SKM-1 (cell line): ENCODE results near the gene AP1S3.
"Not testable (repeated sequence)": the region's sequence is repeated elsewhere in the genome, so short reads cannot be mapped to it uniquely, and the experiment has no call there.

Experiments
- DNase-seq: peaks from one replicate; lab custom pipeline; 2025; ENCODE audit not compliant: unreplicated experiment; lab: John Stamatoyannopoulos, UW

AP1S3 gene

DNA sequence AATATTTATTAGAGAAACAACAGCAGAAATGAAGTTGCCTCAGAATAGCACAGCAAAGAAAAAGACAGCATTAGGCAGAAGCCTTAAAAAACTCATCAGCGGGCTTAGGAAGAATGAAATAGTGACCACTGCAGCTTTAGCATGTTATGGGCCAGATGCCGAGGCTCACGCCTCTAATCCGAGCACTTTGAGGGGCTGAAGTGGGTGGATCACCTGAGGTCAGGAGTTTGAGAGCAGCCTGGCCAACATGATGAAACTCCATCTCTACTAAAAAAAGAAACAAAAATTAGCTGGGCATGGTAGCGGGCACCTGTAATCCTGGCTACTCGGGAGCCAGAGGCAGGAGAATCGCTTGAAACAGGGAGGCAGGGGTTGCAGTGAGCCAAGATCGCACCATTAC, 32.4 kb downstream of the AP1S3 start:
- DNase-seq: no peak

DNA sequence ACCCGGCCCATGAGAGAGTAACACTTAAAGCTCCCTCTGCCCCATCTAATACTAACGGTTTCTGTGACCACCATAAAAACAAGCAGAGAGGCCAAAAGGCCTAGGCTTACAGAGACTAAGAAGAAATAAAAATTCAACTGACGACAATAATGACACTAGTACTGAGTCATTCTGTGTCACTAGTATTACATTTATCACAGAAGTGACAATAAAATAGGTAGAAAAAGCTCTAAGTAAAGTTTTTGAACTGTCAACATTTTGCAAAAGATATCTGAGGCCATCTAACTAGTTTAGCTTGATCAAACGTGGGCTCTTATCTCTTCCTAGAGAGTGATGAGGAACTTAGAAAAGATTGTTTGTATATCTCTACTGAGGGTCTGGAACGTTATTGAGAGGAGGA, 35.6 kb downstream of the AP1S3 start:
- DNase-seq: no peak

DNA sequence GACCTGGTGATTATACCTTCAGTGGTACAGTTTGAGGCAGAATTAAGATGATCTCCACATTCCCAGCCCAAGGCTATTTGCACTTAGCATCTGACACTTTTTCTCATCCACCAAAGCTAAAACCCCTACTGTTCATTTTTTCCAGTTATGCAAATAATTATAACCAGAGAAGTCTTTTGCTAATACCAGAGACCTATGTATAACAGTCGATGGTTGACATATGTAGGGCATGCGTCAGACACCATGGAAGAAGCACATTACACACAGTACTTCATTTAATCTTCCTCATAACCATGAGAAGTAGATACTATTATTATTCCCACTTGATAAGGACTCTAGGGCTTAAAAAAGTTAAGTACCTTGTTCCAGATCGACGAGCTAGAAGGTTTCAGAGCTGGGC, 36.5 kb downstream of the AP1S3 start:
- DNase-seq: no peak

DNA sequence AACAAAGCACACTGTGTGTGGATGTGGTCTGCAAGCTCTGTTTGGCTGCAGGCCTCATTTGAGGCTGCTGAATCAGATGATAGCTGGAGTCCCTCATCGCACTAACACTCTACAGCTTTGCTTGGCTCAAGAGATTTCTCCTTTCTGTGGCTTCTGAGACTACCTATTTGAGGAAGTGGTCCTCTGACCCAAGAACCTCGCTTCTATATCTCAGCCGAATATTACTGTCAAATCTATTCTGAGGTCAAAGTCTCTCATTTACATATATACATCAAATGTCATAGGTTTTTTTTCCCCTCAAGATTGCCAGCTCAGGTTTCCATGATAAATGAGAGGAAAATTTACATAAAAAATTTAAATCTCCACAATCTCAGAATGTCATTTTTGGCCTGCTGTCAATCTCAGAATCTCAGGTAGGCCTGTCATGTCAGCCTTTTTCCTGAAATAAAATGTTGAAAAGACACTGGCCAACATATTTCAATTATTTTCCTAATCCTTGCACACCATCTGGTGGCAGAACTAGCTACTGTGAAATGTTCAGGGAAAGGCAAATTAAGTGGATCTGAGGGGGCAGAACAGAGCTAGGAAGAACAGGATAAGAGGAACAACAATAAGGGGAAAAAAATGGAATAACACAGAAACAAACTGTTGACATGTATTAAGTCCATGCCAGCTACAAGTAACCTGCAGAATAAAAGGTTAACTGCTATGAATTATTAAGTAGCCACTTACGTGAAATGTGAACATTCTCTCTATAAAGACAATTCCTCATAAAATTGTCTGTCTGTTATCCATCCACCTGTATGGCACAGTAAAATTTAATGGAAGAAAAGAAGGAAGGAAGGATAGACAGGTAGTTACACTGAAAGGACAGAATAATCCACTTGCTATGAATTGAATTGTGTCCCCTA, 39.3 kb downstream of the AP1S3 start:
- DNase-seq: no peak

GRCh38 chr2:223797037-223797436, 40.3 kb downstream of the AP1S3 start:
- DNase-seq: no peak

DNA sequence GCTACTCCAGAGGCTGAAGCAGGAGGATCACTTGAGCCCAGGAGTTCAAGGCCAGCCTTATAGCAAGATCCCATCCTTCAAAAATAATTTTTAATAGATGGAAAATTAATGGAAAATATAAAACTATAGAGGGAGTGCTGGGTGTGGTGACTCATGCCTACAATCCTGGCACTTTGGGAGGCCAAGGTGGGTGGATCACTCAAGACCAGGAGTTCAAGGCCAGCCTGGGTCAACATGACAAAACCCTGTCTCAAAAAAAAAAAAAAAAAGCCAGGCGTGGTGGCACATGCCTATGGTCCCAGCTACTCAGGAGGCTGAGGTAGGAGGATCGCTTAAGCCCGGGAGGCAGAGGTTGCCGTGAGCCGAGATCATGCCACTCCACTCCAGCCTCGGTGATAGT, 48.0 kb downstream of the AP1S3 start:
- no peak for DNase-seq

DNA sequence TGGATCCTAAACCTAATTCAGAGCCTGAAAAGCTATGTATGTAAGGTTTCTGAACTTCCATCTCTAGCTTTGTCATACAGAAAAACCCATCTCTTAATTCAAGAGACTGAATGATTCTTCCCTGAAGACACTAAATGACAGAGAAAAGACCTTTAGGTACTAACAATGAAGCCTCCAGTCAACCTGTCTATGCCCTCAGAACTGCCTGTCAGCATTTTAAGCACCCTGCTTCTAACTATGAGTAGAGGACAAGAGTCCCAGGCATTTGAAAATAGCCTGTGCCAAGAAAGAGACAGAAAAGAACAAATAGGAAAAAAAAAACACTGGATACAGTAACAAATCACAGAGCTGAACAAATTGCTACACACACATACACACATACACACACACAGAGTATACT, 48.6 kb downstream of the AP1S3 start:
- no peak for DNase-seq

DNA sequence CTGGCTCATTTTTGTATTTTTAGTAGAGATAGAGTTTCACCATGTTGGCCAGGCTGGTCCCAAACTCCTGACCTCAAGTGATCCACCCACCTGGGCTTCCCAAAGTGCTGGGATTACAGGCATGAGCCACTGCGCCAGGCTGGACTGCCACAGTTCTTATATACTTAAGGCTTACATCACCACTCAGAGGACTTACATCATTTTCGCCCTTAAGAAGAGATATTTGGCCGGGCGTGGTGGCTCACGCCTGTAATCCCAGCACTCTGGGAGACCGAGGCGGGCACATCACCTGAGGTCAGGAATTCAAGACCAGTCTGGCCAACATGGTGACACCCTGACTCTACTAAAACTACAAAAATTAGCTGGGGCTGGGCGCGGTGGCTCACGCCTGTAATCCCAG, 49.3 kb downstream of the AP1S3 start:
- DNase-seq: not testable (repeated sequence)

DNA sequence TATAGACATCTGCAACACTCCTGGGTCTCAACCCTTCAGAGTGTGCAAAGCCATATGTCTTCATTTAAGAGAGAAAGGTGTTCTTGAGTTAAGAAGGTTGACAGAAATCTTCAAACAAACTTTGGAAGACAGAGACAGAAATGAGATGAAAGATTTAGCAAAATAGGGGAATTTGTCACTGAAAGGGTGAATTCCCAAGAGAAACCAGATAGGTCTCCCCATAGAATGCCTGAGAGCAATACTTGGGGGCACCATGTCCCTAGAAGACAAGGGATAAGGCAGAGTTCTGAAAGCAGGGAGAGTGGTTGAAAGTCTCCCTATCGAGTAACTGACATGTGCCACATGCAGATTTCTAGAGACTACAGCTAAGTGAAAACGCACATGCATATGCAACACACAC, 50.0 kb downstream of the AP1S3 start:
- no peak for DNase-seq

- DNase-seq: no peak
These were observed 50.4 kb downstream of the AP1S3 start for GRCh38 chr2:223786943-223787342.

DNA sequence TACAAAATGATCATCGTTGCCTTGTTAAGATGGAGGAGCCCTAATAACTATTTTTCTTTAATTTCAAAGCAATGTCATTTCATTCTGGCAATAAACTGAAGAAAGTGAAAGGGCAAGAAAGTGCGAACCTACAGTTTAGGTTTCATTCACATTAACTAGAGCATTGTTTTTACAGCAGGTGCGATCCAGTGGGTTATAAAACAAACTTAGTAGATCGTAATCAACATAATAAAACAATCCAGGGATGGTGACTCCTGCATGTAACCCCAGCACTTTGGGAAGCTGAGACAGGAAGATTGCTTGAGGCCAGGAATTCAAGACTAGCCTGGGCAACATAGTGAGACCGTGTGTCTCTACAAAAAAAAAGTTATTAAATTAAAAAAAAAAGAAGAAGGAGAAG, 51.1 kb downstream of the AP1S3 start:
- DNase-seq: no peak

- no peak for DNase-seq
These were observed 53.1 kb downstream of the AP1S3 start for GRCh38 chr2:223784221-223784772.

DNA sequence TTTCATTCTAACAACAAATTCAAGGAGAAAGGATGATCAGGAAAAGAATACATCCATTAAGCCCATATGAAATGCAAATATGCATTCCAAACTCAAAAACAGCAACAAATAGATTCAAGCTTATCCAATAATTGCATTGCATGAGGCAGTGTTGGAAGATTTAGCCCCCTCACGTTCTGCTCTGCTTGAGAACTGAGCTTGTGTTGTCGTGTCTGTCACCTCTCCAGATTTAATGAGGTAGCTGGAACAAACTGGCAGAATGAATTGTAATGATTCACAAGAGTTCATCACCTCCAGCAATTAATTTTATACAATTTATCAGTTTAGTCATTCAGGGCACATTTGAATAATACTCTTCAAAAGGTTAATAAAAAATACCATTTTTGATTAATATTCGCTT, 54.8 kb downstream of the AP1S3 start:
- DNase-seq: no peak

DNA sequence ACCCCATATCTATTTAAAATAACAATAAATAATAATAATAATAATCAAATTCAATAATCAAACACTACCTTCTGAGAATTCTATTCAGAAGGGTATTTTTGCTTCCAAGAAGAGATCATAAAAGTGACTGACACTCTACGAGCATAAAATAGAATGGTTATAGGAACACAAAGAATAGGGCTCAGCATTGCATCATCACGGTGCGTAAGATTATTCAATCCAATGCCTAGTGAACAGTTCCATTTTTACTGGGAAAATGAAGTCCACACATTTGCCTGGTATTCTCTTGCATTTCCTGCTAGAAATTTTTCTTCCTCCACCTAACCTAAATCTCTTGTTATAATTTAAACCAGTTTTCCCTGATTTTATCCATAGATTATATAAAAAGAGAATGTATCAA, 55.8 kb downstream of the AP1S3 start:
- no peak for DNase-seq

- no peak for DNase-seq
These were observed 57.5 kb downstream of the AP1S3 start for GRCh38 chr2:223779877-223780276.

DNA sequence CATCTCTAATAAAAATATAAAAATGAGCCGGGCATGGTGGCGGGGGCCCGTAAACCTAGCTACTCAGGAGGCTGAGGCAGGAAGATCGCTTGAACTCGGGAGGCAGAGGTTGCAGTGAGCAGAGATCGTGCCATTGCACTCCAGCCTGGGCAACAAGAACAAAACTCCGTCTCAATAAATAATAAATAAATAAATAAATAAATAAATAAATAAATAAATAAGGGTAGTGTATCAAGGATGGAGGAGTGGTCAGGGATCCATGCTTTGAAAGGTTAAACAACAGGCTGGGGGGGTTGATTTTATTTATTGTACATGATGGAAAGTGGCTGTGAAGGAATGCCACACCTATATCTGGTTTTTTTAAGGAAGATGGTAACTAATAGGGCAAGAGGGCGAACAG, 63.2 kb downstream of the AP1S3 start:
- no peak for DNase-seq

- no peak for DNase-seq
These were observed 65.0 kb downstream of the AP1S3 start for GRCh38 chr2:223772363-223772762.

- DNase-seq: no peak
These were observed 65.9 kb downstream of the AP1S3 start for GRCh38 chr2:223771475-223771874.

DNA sequence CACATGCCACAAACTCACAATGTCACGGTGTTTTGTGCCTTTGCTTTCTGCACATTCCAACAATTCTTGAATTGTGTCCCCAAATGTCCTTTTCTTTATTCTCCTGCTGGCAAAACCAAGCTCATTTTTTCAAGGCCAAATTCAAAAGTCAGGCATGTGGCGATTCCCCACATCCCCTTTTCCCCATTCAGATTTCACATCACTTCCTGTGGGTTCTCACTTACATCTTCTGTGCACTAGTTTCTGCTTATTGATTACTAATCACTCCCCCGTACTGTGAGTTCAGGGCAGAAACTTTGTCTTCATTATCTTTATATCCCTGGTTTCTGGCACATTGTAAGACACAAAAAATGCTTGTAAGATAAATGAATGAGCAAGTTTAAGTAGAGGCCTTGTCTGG, 69.2 kb downstream of the AP1S3 start:
- no peak for DNase-seq

DNA sequence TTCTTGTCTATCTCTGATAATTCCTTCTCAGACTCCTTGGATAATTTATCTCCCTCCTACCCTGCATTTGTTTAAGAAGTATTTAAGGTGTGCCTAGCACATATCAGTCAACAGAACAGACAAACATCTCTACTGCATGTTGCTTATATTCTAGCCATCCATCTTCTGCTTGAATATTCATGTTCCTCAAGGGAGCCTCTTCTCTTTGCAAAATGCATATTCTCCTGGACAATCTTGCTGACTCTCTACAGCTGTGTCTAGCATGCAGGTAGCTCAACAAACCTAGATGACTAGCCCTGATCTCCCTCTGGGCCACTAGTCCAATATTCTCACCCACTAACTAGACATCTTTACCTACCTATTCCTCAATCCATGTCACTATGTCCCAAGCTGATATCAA, 70.0 kb downstream of the AP1S3 start:
- DNase-seq: no peak

GRCh38 chr2:223765221-223765785, 72.1 kb downstream of the AP1S3 start:
- DNase-seq: no peak

DNA sequence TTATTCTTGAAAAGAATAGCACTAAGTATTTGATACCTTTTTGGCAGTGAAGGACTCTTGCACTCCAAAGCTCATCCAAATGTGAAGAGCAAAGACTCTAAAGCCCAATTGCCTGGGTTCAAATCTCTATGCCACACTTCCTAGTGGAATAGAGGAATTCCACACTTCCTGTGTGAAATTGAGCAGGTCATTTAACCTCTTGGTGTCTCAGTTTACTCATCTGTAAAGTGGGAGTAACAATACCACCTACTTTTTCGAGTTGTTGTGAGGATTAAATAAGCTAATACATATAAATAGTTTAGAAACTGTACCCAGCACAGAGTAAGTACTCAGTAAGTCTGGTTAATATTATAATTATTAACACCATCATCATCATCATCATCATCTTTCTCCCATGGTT, 72.6 kb downstream of the AP1S3 start:
- DNase-seq: no peak
